Panc1 (cell line): Measurements from ENCODE around the gene TMPRSS6. TPM values are rescaled to one million over a fixed set of nuclear protein-coding genes. Genes with fewer than 3 reads are reported as not detected.

Experiments
- ATAC-seq: fragments of 200-7000 bp; cut with Tn5 transposase; 2 replicates; pipeline ENCODE4 v1.9.1; 2020; ENCODE audit warnings: mild to moderate bottlenecking, moderate library complexity
- BruUV-seq: library from RNA; stranded (reverse); fragments of 400-500 nt; replicated peaks from 2 replicates; lab custom pipeline; 2021; lab: Mats Ljungman, UMichigan
- CTCF ChIA-PET: fragments of 300-600 bp; sonication (Branson Sonifier 250); formaldehyde crosslinking; loops from one replicate; lab custom pipeline; 2022; ENCODE audit warnings: antibody characterized with exemption; lab: Charles Lee
- POLR2A ChIA-PET: fragments of 300-600 bp; sonication (Branson Sonifier 250); formaldehyde crosslinking; loops from one replicate; lab custom pipeline; 2022; ENCODE audit warnings: antibody characterized with exemption; lab: Charles Lee
- DNase-seq: peaks from one replicate; pipeline ENCODE4 v3.0.0-alpha.2; 2010; ENCODE audit warnings: low read depth, low spot score
- H3K27ac ChIP-seq: 2 replicates; pipeline ENCODE4 v1.5.1; 2011; ENCODE audit warnings: mild to moderate bottlenecking, low read length, inconsistent platforms
- H3K27me3 ChIP-seq: fragments of 200-500 bp; sonication (Bioruptor generic); 2 replicates; pipeline ENCODE4 v1.6.0; 2014; ENCODE audit warnings: low read length, inconsistent platforms; ENCODE audit not compliant: control insufficient read depth, insufficient read depth
- H3K36me3 ChIP-seq: fragments of 200-500 bp; sonication (Bioruptor generic); 2 replicates; pipeline ENCODE4 v1.5.1; 2014; ENCODE audit warnings: inconsistent platforms, mild to moderate bottlenecking, low read length, moderate library complexity; ENCODE audit not compliant: control insufficient read depth, insufficient read depth
- H3K4me1 ChIP-seq: 2 replicates; pipeline ENCODE4 v1.5.1; 2011; ENCODE audit warnings: inconsistent platforms, mild to moderate bottlenecking, low read length, moderate library complexity; ENCODE audit not compliant: control insufficient read depth, insufficient read depth
- H3K4me3 ChIP-seq, 2 experiments: 2 replicates each; pipeline ENCODE4 v1.5.1; 2011 to 2012; ENCODE audit warnings: low read depth in 2 of 2, low read length in 2 of 2, mild to moderate bottlenecking in 2 of 2, inconsistent platforms in 1 of 2, moderate library complexity in 1 of 2
- H3K9me3 ChIP-seq: fragments of 200-500 bp; sonication (Bioruptor generic); 2 replicates; pipeline ENCODE4 v1.5.1; 2014; ENCODE audit warnings: low read depth, mild to moderate bottlenecking, inconsistent platforms, low read length, moderate library complexity; ENCODE audit not compliant: control insufficient read depth, insufficient read depth
- CTCF ChIP-seq: fragments of 450-650 bp; IDR thresholded peaks from 2 replicates; pipeline ENCODE4 v1.5.1; 2017; ENCODE audit warnings: mild to moderate bottlenecking
- POLR2AphosphoS5 ChIP-seq: IDR thresholded peaks from 2 replicates; pipeline ENCODE4 v1.6.1; 2012; ENCODE audit warnings: mild to moderate bottlenecking, low read depth, low read length, moderate library complexity
- REST ChIP-seq, 2 experiments: IDR thresholded peaks; 2 replicates each; pipeline ENCODE4 v1.6.1; 2011 to 2012; ENCODE audit warnings: low read depth in 2 of 2, control low read depth in 1 of 2, low read length in 1 of 2, mild to moderate bottlenecking in 1 of 2, moderate library complexity in 1 of 2; ENCODE audit not compliant: insufficient read depth in 1 of 2
- SIN3A ChIP-seq: IDR thresholded peaks from 2 replicates; pipeline ENCODE4 v1.6.1; 2012; ENCODE audit warnings: low read depth, mild to moderate bottlenecking, low read length, moderate library complexity, borderline replicate concordance; ENCODE audit not compliant: insufficient read depth
- TCF7L2 ChIP-seq: IDR thresholded peaks from 2 replicates; pipeline ENCODE4 v1.6.1; 2011; ENCODE audit warnings: mild to moderate bottlenecking, low read depth, low read length, inconsistent platforms
- in situ Hi-C: cut with HindIII; loops from 2 replicates; pipeline ENCODE4 v1.10.0; 2016; ENCODE audit warnings: low sequenced_read_pairs, low pct_unique_long_range_greater_than_20kb
- intact Hi-C: fragments of 100-400 bp; cut with micrococcal nuclease; formaldehyde crosslinking; loops from one replicate; pipeline ENCODE4 v1.10.0; 2022; ENCODE audit not compliant: unreplicated experiment
- total RNA-seq: library from RNA; stranded (reverse); gene quantifications from one replicate; pipeline ENCODE4 v1.2.1, GENCODE V29; 2021; ENCODE audit not compliant: unreplicated experiment

TMPRSS6 gene
- total RNA-seq, 1 experiment from 2014 or later, result not detected

- ATAC-seq, result no peak
- TF ChIP-seq REST (IDR thresholded peaks at IDR 0.05; ENCODE audit: insufficient read depth in 1 of 2, low read depth in 2 of 2, low read length in 1 of 2) (no peak), TCF7L2 (no peak), SIN3A (no peak), CTCF (no peak), POLR2AphosphoS5 (no peak)
- H3K4me3 ChIP-seq, result no peak overlapping the region
- BruUV-seq, result no TSS peak
- CTCF ChIA-PET, result no interaction called here
- in situ Hi-C loops (no loop called here), intact Hi-C loops (no loop called here)
- no peaks in the 10 kb centered on the region for H3K4me1 ChIP-seq
- no peaks in the 10 kb centered on the region for H3K36me3 ChIP-seq
- POLR2A ChIA-PET, result no interaction called here
- no peaks in the 10 kb centered on the region for H3K9me3 ChIP-seq
- H3K27me3 ChIP-seq, result no peaks in the 10 kb centered on the region
- no peak for DNase-seq
- H3K27ac ChIP-seq, result no peak overlapping the region
Observed at GRCh38 chr22:37113757-37114156, 4.2 kb upstream of the TMPRSS6 start.

- TF ChIP-seq POLR2AphosphoS5 (no peak), TCF7L2 (no peak), REST (IDR thresholded peaks at IDR 0.05; ENCODE audit: insufficient read depth in 1 of 2, low read depth in 2 of 2, low read length in 1 of 2) (no peak), CTCF (no peak), SIN3A (no peak)
- DNase-seq, result no peak
- POLR2A ChIA-PET, result interaction anchor here (0.7 kb wide), 1 partner anchor 66 kb away, joined by 3 read pairs; no protein-coding TSS in a partner anchor
- H3K4me1 ChIP-seq, result no peaks in the 10 kb centered on the region
- in situ Hi-C loops, result no loop called here
- H3K27me3 ChIP-seq, result no peaks in the 10 kb centered on the region
- no peaks in the 10 kb centered on the region for H3K9me3 ChIP-seq
- intact Hi-C loops, result no loop called here
- no peak overlapping the region for H3K27ac ChIP-seq
- H3K36me3 ChIP-seq, result no peaks in the 10 kb centered on the region
- no TSS peak for BruUV-seq
- CTCF ChIA-PET, result no interaction called here
- peak; percentile 43; the same call in 1 of the 2 replicates for ATAC-seq
- H3K4me3 ChIP-seq, result no peak overlapping the region
Observed at GRCh38 chr22:37112084-37112728, 2.7 kb upstream of the TMPRSS6 start.
